NT2/D1 (cell line): ENCODE measurements around the gene ZNF273.
A peak's percentile ranks its signal among the peaks of the same experiment; 100 is the strongest.

Source experiments
- SUZ12 ChIP-seq: IDR thresholded peaks from 2 replicates; pipeline ENCODE4 v1.6.1; 2011; ENCODE audit not compliant: insufficient read length, insufficient read depth; ENCODE audit errors: extremely low read depth
- YY1 ChIP-seq: IDR thresholded peaks from 2 replicates; pipeline ENCODE4 v1.6.1; 2011; ENCODE audit not compliant: insufficient read length, insufficient read depth
- ZNF274 ChIP-seq: IDR thresholded peaks from 2 replicates; pipeline ENCODE4 v1.6.1; 2011; ENCODE audit warnings: mild to moderate bottlenecking, low read depth, low read length

DNA sequence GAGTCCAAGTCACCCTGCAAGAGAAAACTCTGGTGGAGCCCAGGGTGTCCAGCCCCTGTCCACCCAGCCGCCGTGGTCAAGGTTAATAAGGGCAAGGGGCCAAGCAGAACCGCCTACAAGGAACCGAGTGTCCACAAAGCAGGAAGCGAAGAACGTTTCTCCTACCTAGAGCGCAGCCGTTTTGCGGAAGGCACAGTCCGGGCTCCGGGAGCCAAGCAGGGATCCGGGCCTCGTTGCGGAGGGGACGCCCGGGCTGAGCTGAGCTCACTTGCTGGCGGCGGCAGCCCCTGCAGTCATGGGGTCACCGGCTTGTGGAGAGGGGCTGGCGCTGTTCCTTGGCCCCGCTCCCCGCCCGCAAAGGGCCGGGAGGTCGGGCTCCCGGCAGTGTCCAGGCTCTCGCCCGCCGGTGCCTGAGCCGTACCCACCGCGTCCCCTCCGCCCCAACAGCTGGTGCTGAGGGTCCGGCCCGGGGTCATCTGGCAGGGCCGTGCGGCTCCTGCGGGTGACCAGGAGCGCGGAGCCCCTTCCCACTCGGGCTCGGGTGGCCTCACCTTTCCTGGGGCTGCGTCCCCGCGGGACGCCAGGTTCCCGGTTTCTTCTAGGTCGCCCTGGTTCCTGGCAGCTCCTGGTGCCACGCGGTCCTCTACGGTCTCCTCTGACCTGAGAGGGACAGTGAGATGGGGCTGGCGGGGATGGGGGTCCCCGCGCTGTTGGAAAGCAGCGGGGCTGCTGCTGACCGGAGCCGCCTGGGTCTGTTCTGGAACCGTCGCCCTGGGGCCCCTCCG lies 14.0 kb upstream of the ZNF273 start:
- TF ChIP-seq ZNF274 (no peak), YY1 (no peak), SUZ12 (peak; percentile 85)
